OCI-LY7 (cell line): ENCODE results near the gene ESAM. TPM values are rescaled to one million over a fixed set of nuclear protein-coding genes. Genes with fewer than 3 reads are reported as not detected.
A peak's percentile ranks its signal among the peaks of the same experiment; 100 is the strongest.

Experiments used
- BruUV-seq: library from RNA; stranded (reverse); fragments of 400-500 nt; replicated peaks from 2 replicates; lab custom pipeline; 2021; lab: Mats Ljungman, UMichigan
- CTCF ChIA-PET: fragments of 300-600 bp; sonication (Branson Sonifier 250); formaldehyde crosslinking; loops from one replicate; lab custom pipeline; 2022; ENCODE audit warnings: antibody characterized with exemption; ENCODE audit not compliant: unreplicated experiment; lab: Charles Lee
- POLR2A ChIA-PET: fragments of 300-600 bp; sonication (Branson Sonifier 250); formaldehyde crosslinking; loops from one replicate; lab custom pipeline; 2022; ENCODE audit warnings: antibody characterized with exemption; lab: Charles Lee
- DNase-seq: peaks from one replicate; pipeline ENCODE4 v3.0.0-alpha.2; 2015; ENCODE audit warnings: low spot score
- H2AFZ ChIP-seq: fragments of 200-600 bp; sonication (generic), shearing (Covaris generic); 2 replicates; pipeline ENCODE4 v1.6.1; 2014; ENCODE audit warnings: mild to moderate bottlenecking, antibody characterized with exemption, low read length, moderate library complexity
- H3K27ac ChIP-seq: fragments of 200-600 bp; sonication (generic); 2 replicates; pipeline ENCODE4 v1.5.1; 2014; ENCODE audit warnings: mixed run types, low read depth, mild to moderate bottlenecking, moderate library complexity, low read length, inconsistent platforms; ENCODE audit not compliant: poor library complexity, severe bottlenecking
- H3K36me3 ChIP-seq: fragments of 200-600 bp; sonication (generic); 2 replicates; pipeline ENCODE4 v1.6.1; 2014; ENCODE audit warnings: mild to moderate bottlenecking, antibody characterized with exemption, low read length, moderate library complexity, mixed read lengths; ENCODE audit not compliant: insufficient read depth
- H3K4me1 ChIP-seq: fragments of 200-600 bp; sonication (generic); 2 replicates; pipeline ENCODE4 v1.5.1; 2014; ENCODE audit warnings: mild to moderate bottlenecking, low read length; ENCODE audit not compliant: insufficient read depth, poor library complexity, severe bottlenecking
- H3K4me2 ChIP-seq: fragments of 200-600 bp; sonication (generic); 2 replicates; pipeline ENCODE4 v1.6.1; 2014; ENCODE audit warnings: mild to moderate bottlenecking, low read length
- H3K4me3 ChIP-seq: fragments of 200-600 bp; sonication (generic); 2 replicates; pipeline ENCODE4 v1.5.1; 2014; ENCODE audit warnings: mild to moderate bottlenecking, low read depth, low read length; ENCODE audit not compliant: poor library complexity, severe bottlenecking
- H3K79me2 ChIP-seq: fragments of 200-600 bp; sonication (generic); 2 replicates; pipeline ENCODE4 v1.6.1; 2016; ENCODE audit warnings: low read depth, mild to moderate bottlenecking, low read length, moderate library complexity, mixed read lengths; ENCODE audit not compliant: insufficient read depth
- H3K9me2 ChIP-seq: fragments of 200-600 bp; sonication (generic); 2 replicates; pipeline ENCODE4 v1.6.1; 2016; ENCODE audit warnings: mild to moderate bottlenecking, low read length, mixed read lengths; ENCODE audit not compliant: insufficient read depth
- H3K9me3 ChIP-seq: fragments of 200-600 bp; sonication (generic); 2 replicates; pipeline ENCODE4 v1.6.1; 2014; ENCODE audit warnings: mild to moderate bottlenecking, mixed run types, low read length, mixed read lengths
- H4K20me1 ChIP-seq: fragments of 200-600 bp; sonication (generic); 2 replicates; pipeline ENCODE4 v1.6.1; 2014; ENCODE audit warnings: mild to moderate bottlenecking, antibody characterized with exemption, low read length, moderate library complexity, mixed read lengths; ENCODE audit not compliant: insufficient read depth
- CTCF ChIP-seq: fragments of 200-600 bp; sonication (generic); conservative IDR thresholded peaks from 2 replicates; pipeline ENCODE4 v1.5.1; 2014; ENCODE audit warnings: mild to moderate bottlenecking, antibody characterized with exemption, low read length, moderate library complexity, mixed read lengths
- EZH2phosphoT487 ChIP-seq: fragments of 200-600 bp; sonication (generic); IDR thresholded peaks from 2 replicates; pipeline ENCODE4 v1.6.1; 2018; ENCODE audit warnings: low read depth, borderline replicate concordance, mild to moderate bottlenecking, mixed run types, antibody characterized with exemption, low read length, moderate library complexity, mixed read lengths
- intact Hi-C: fragments of 100-400 bp; cut with micrococcal nuclease; formaldehyde crosslinking; loops from one replicate; pipeline ENCODE4 v1.10.0; 2022; ENCODE audit not compliant: unreplicated experiment
- total RNA-seq, 2 experiments: library from RNA; depleted of rRNA in 1 of 2; stranded (reverse); fragments of >200 nt in 1 of 2; shearing (Covaris generic) in 1 of 2; gene quantifications; 2 replicates each; pipeline ENCODE4 v1.2.3, GENCODE V29; 2014 to 2022

The ESAM gene
- total RNA-seq, 2 experiments from 2014 or later = 0.35 to 0.49 TPM

- Histone ChIP-seq H3K36me3 (no peaks in the 10 kb centered on the region), H3K4me3 (no peak overlapping the region), H2AFZ (no peak overlapping the region), H4K20me1 (no peaks in the 10 kb centered on the region), H3K9me3 (no peaks in the 10 kb centered on the region), H3K4me2 (no peak overlapping the region), H3K27ac (no peak overlapping the region), H3K79me2 (no peaks in the 10 kb centered on the region), H3K4me1 (peaks cover 20% of the 10 kb centered on the region), H3K9me2 (no peaks in the 10 kb centered on the region)
- no peak for TF ChIP-seq EZH2phosphoT487
- TF ChIP-seq CTCF = no peak
- ChIA-PET CTCF (no interaction called here), POLR2A (interaction anchor here (0.6 to 1.7 kb wide), 3 partner anchors 16 to 83 kb away, joined by 3 to 7 read pairs (median 4); no protein-coding TSS in a partner anchor)
- no TSS peak for BruUV-seq
- no peak for DNase-seq
- intact Hi-C loops = no loop called here
Measured at GRCh38 chr11:124753624-124754023, 8.5 kb downstream of the ESAM start.

GRCh38 chr11:124753205-124753604 is 8.9 kb downstream of the ESAM start:
- TF ChIP-seq CTCF = no peak
- TF ChIP-seq EZH2phosphoT487 = no peak
- no peaks in the 10 kb centered on the region for H3K36me3 ChIP-seq
- H3K79me2 ChIP-seq = no peaks in the 10 kb centered on the region
- CTCF ChIA-PET = no interaction called here
- peaks cover 16% of the 10 kb centered on the region for H3K4me1 ChIP-seq
- no peaks in the 10 kb centered on the region for H3K9me3 ChIP-seq
- no peak overlapping the region for H3K27ac ChIP-seq
- 0 out of 2 replicates have a peak overlapping the region, but pooled peaks have one; percentile 23 for H2AFZ ChIP-seq
- intact Hi-C loops = no loop called here
- H3K4me2 ChIP-seq = no peak overlapping the region
- no peaks in the 10 kb centered on the region for H4K20me1 ChIP-seq
- H3K9me2 ChIP-seq = no peaks in the 10 kb centered on the region
- BruUV-seq = no TSS peak
- no peak for DNase-seq
- POLR2A ChIA-PET = interaction anchor here (1.5 to 1.7 kb wide), 2 partner anchors 46 to 82 kb away, joined by 4 to 7 read pairs; no protein-coding TSS in a partner anchor
- H3K4me3 ChIP-seq = no peak overlapping the region

- peaks cover 11% of the 10 kb centered on the region for H3K4me1 ChIP-seq
- H2AFZ ChIP-seq = peak overlapping the region; percentile 23; the same call in 1 of the 2 replicates
- no peaks in the 10 kb centered on the region for H3K9me2 ChIP-seq
- H3K79me2 ChIP-seq = no peaks in the 10 kb centered on the region
- DNase-seq = no peak
- no peak overlapping the region for H3K4me2 ChIP-seq
- no peaks in the 10 kb centered on the region for H3K9me3 ChIP-seq
- ChIA-PET POLR2A (interaction anchor here (0.7 to 1.7 kb wide), 4 partner anchors 32 to 118 kb away, joined by 3 to 7 read pairs (median 4); no protein-coding TSS in a partner anchor), CTCF (no interaction called here)
- H3K27ac ChIP-seq = no peak overlapping the region
- no peaks in the 10 kb centered on the region for H3K36me3 ChIP-seq
- TF ChIP-seq CTCF = no peak
- TF ChIP-seq EZH2phosphoT487 = no peak
- intact Hi-C loops = no loop called here
- BruUV-seq = no TSS peak
- H3K4me3 ChIP-seq = no peak overlapping the region
- no peaks in the 10 kb centered on the region for H4K20me1 ChIP-seq
Measured at GRCh38 chr11:124752471-124753102, 9.5 kb downstream of the ESAM start.
